HG03103 (cell line): ENCODE results near the gene TFCP2.
"Not testable (repeated sequence)": the region's sequence is repeated elsewhere in the genome, so short reads cannot be mapped to it uniquely, and the experiment has no call there.

ENCODE experiments used
- ATAC-seq: cut with Tn5 transposase; IDR thresholded peaks from one replicate; pipeline ENCODE4 v1.9.1; 2021; ENCODE audit warnings: low read depth; ENCODE audit not compliant: unreplicated experiment

Gene TFCP2, protein sequence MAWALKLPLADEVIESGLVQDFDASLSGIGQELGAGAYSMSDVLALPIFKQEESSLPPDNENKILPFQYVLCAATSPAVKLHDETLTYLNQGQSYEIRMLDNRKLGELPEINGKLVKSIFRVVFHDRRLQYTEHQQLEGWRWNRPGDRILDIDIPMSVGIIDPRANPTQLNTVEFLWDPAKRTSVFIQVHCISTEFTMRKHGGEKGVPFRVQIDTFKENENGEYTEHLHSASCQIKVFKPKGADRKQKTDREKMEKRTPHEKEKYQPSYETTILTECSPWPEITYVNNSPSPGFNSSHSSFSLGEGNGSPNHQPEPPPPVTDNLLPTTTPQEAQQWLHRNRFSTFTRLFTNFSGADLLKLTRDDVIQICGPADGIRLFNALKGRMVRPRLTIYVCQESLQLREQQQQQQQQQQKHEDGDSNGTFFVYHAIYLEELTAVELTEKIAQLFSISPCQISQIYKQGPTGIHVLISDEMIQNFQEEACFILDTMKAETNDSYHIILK

DNA sequence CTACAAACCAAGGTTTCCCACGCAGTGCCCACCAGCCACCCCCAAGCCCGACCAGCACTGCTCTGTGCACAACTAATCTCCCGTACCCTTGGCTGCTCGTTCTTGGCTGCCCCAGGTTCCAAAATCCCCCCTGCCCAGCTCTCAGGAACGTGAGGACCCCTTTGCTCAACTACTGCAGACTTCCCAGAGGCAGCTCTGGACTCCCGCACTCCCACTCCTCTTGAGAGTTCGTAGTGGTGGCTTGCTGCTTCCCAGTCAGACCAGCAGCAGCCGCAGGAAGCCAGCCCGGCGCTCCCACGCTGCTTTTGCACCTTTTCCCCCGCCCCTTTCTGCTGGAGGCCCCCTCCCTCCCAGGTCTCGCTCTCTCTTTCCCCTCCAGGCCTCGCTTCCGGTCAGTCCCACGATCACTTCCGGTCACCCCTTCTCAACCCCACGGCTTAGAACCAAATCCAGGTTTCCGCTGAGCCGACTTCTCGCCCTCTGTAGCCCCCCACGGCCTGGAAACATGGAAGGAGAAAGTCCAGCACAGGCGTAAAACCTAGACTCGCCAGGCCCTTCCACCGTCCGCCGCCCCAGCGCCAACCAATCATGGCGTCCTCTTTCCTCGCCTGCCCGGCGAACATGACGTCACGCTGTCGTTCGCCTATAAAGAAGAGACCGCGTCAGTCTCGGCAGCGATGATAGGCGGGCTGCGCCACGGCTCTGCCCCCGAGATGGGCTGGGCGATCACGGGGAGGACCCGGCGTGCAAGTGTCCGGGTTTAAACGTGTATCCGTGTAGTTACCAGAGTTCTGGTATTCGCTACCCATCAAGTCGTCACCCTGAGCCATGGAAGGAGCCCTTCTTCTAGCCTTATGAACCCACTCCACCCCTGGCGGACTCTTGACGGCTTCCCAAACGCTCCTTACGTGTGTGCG lies at the start of gene TFCP2:
TSS of gene TFCP2 (minus strand) at position 621 of the 917 bp plus-strand sequence. CDS start 713 bp downstream, outside the sequence.
- ATAC-seq, result peak; percentile 92

DNA sequence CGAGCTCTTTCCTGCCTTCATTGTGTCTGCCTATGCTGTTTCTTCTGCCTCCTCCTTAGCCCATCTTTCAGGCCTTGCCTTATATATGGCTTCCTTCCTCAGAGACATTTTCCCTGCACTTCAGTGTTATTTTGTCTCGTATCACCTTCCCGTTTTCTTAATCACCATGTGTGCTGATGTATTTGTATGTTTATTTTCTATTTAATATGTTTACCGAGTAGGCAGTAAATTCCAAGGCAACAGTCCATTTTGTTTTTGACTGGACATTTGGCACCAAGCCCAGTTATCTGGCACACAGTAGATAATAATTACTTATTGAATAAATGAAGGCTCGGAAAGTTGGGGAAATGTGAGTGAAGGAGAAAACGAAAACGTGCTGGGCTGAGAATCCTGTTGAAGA lies 49.5 kb upstream of the TFCP2 start:
- no peak for ATAC-seq

- ATAC-seq, result not testable (repeated sequence)
Observed at GRCh38 chr12:51219857-51220256, 46.9 kb upstream of the TFCP2 start.

GRCh38 chr12:51219322-51219721 lies 46.4 kb upstream of the TFCP2 start:
- no peak for ATAC-seq

DNA sequence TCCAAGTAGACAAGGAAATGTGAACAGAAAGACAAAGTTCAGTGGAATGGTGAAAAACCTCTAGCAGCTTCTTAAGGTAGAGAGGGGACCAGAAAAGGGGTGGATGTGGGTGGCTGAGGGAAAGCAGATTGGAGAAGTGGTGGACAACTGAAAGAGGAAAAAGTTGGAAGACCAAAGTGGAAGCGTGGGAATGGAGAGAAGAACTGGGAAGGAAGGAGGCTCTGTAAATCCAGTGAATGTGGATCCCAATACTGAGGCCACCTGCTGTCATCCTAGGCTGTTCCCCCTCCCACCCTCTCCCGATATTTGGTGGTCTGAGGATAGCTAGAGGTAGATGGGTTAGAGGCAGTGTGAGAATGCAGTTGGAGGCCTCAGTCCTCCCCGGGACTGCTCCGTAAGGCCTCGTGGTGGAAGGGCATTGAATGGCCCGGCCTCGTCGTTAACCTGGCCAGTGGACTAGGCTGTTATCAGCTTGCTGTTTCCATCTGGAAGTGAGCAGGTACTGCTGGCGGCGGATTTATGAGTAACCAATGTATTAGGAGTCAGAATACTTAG lies 45.7 kb upstream of the TFCP2 start:
- no peak for ATAC-seq

- peak; percentile 52 for ATAC-seq
Observed at GRCh38 chr12:51217968-51218606, 45.2 kb upstream of the TFCP2 start, which contains the start of gene POU6F1. Gene POU6F1, minus strand, starts transcription at chr12:51218062. Its CDS starts 11,226 bp downstream, at chr12:51206836.

GRCh38 chr12:51217133-51217967 lies 44.4 kb upstream of the TFCP2 start:
- peak; percentile 31 for ATAC-seq

DNA sequence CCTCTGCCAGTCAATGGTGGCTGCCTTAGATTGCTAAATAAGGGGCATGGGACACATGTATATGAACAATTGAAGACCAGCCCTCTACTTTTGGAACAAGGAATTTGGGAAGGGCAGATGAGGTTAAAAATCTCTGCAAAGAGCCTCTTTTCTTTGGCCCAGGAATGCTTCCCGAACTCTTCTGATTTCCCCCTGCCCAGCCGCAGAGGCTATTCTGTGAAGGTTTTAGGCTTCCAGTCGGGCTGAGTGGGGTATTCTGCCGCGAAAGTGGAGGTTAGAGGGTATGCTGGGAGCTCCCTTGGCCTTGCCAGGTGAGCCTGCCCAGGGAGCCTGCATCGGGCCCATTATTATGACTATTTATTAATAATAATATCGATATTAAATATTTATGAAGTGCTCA lies 43.7 kb upstream of the TFCP2 start:
- no peak for ATAC-seq

- no peak for ATAC-seq
Observed at GRCh38 chr12:51214895-51215294, 42.0 kb upstream of the TFCP2 start.

- ATAC-seq, result no peak
Observed at GRCh38 chr12:51210690-51211395, 37.9 kb upstream of the TFCP2 start.

- ATAC-seq, result no peak
Observed at GRCh38 chr12:51209259-51209658, 36.3 kb upstream of the TFCP2 start.

GRCh38 chr12:51208016-51208660 lies 35.2 kb upstream of the TFCP2 start:
- no peak for ATAC-seq

DNA sequence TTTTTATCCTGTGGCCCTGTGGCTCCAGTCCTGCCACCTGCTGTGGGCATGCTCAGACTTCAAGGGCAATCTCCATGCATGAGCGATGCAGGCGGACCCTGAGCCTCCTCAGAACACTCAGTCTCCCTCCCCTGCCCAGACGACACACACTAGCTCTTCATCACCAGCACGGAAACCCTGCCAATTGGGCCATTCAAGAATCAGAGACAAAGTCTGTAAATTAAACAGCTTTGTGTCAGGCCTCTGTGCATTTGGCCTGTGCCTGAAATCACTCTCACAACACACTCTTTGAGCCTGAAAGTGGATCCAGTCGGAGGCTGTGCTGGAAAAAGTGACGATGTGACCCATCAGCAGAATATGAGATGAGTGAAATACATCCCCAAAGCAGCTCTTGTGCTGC lies 32.4 kb upstream of the TFCP2 start:
- no peak for ATAC-seq

GRCh38 chr12:51202718-51203117 lies 29.8 kb upstream of the TFCP2 start:
- no peak for ATAC-seq

DNA sequence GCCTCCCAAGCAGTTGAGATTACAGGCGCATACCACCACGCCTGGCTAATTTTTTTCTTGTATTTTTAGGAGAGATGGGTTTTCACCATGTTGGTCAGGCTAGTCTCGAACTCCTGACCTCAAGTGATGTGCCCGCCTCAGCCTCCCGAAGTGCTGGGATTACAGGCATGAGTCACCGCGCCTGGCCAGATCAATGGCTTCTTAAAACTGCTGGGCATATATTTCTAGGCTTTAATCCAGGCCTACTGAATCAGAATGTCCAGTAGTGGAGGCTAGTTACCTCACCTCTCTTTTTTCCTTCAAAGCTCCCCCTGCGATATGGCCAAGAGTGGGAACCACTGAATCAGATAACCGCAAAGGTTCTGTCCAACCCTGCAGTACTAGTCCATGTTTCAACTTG lies 27.9 kb upstream of the TFCP2 start:
- no peak for ATAC-seq

- ATAC-seq, result no peak
Observed at GRCh38 chr12:51200156-51200555, 27.2 kb upstream of the TFCP2 start.

GRCh38 chr12:51199366-51199945 lies 26.5 kb upstream of the TFCP2 start:
- no peak for ATAC-seq
